GM21576 (cell line): ENCODE measurements around the gene CACNA2D4.

Source experiments
- ATAC-seq: cut with Tn5 transposase; IDR thresholded peaks from one replicate; pipeline ENCODE4 v1.9.1; 2021; ENCODE audit warnings: mild to moderate bottlenecking, moderate library complexity; ENCODE audit not compliant: unreplicated experiment

Gene CACNA2D4

DNA sequence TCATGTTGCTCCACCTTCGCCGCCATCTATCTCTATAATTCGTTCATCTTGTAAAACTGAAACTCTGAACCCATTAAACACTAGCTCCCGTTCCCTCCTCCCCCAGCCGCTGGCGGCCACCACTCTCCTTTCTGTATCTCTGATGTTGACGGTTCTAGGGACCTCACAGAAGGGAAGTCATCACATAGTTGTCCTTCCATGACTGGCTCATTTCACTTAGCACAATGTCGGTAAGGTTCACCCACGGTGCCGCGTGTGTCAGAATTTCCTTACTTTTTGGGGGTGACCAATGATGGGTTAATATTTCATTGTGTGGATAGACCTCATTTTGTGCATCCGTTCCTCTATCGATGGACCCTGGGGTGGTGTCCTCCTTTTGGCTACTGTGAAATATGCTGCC lies 2.0 kb upstream of the CACNA2D4 start:
- no peak for ATAC-seq

DNA sequence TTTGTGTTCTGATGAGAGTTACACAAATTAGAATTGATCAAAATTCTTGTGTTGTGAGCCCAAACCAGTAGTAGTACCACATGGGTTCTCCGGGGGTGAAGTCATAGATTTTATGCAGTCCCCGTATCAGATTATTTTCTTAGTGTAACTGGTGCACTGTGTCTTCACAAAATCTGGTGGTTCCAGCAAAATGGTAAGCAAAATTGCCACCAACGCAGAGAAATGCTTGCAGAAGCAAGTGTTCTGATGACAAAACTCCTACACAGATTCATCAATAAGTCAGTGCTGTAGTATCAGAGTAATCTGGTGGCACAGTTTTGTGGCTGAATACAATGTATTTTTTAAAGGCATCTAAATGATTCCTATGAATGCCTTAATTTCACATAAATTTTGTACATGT lies 1.3 kb upstream of the CACNA2D4 start:
- no peak for ATAC-seq

DNA sequence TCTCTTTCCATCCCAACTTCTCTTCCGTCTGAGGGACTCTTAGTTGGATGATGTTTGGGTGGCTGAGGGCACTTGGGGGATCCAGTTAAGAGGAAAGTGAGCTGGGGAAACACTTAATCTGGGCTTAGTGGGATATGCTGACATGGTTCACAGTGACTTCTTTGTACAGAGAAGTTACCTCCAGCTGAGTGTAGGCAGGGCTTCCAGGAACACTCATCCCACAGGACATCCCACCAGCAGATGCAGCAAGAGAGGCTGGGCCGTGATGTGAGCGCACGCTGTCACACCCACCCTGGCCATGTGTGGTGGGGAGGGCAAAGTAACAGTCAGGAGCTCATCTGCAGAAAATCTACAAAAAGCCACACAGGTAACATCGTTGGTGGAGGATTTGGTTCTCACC lies 832 bp upstream of the CACNA2D4 start:
- ATAC-seq: no peak

DNA sequence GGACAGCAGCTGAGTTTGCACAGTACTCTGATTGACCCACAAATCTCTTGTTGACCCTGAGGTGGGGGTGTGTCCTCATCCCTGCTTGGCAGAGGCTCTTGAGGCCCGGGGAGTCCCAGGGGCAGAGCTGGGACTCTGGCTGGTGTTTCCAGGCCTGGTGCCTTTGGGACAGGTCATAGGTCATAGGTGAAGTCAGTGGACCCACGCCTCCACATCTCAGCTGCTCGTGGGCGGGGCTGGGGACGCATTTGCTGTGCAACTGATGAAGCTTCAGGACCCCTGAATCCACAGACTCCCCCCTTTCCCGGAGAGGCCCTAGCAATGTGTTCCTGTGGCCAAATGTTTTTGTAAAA lies 408 bp upstream of the CACNA2D4 start:
- no peak for ATAC-seq

DNA sequence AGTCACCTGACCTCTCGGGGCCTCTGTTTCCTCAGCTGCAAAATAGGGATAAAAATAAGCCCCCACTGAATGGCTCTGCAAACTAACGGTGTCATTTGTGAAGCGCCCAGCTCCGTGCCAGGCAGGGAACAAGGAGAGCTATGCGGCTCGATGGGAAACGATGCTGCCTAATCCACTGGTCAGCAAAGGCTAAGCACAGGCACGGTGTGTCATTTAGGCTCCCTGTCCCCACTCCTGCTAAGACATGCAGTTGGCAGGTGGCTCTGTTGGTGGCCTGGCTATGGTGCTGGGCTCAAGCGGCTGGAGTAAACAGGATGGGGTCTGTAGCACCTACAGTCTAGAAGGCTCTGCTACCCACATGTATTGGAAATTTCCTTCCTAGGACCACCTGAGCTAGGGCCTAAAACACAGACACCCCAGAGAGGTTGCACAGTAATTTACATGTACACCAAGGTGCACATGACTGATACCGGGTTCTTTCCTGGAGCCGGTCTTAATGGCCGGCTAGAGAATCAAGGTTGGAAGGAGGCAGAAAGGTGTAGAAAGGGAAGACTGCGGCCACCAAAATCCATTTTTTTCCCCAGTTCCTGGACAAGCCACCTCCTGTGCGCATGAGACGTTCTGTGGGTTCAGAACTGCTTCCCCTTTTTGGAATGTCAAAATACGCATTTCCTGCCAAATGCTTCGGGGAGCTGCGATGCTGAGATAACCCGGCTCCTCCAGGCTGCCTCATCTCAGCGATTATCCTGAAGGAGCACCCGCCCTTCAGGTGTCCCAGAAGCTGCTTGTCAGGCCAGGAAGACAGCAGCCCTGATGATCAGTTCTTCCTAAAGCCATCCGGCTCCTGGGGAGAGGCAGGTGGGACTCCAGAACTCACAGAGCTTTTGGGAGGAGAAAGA lies 1.0 kb downstream of the CACNA2D4 start:
- ATAC-seq: no peak

DNA sequence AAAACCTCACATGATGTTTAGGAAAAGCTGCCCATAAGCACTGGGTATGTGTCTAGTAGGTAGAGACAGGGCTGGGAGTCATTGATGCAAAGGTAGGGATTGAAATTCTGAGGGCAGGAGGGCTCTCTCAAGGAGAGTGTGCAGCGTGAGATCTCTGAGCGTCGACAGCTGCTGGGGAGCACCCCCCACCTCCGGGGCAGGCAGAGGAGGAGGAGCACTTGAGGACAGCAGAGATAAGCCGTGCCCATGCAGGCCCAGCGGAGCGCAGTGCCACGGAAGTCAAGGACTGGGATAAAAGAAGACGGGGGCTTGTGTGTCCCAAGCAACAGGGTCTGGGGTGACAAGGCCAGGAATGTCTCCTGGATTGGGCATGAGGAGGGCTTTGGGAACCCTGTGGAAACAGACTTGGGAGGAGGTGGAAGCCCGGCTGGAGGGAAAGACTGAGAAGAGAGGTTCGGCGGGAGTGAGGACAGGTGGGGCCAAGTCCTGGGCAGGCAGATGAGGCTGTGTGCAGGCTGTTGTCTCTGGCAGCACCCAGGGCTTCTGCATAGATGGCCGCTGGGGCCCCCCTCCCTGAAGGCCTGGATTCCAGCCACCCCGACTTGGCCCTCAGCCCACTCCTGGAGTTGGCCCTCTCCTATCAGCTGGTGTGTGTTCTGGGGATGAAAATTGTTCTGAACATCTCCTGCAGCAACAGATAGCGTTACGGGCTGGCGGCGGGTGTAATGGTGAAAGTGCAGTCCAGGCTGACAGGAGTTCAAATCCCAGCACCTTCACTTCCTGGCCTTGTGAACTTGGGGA lies 1.9 kb downstream of the CACNA2D4 start:
- ATAC-seq: no peak

DNA sequence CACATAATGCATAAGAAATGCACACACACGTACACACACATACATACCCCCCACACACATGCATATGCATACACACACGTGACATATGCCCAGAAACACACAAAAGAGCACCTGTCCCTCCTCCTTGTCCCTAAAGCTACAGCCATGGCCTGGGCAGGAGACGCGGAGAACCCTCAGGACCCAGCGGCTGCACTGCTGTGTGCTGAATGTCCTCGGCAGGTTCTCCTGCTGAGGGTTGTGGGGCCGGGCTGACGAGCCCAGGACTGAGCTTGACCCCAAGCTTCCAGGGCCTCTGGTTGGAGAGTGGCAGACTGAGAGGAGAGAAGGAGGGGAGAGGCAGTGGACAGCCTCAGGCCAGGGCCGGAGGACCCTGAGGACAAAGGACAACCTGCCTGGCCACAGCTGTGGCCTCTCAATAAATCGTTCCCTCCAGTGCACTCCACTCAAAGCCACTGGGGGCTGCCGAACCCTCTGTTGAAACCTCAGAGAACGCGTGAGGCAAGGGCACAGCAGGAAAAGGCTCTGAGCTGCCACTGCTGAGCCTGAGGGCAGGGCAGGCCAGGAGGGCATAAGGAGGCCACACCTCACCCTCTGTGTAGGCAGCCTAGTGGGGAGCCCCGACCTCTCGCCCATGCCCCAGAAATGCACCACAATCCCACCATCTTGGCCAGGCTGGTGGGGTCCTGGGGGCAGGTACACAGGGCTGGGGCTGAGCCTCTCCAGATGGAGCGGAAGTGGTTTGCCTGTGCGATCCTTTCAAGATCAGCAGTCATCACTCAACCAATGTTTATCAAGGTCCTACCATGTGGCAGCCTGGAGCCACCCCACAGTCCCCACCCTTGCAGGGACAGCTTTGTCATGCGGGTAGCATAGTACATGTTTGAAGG lies 3.1 kb downstream of the CACNA2D4 start:
- no peak for ATAC-seq

DNA sequence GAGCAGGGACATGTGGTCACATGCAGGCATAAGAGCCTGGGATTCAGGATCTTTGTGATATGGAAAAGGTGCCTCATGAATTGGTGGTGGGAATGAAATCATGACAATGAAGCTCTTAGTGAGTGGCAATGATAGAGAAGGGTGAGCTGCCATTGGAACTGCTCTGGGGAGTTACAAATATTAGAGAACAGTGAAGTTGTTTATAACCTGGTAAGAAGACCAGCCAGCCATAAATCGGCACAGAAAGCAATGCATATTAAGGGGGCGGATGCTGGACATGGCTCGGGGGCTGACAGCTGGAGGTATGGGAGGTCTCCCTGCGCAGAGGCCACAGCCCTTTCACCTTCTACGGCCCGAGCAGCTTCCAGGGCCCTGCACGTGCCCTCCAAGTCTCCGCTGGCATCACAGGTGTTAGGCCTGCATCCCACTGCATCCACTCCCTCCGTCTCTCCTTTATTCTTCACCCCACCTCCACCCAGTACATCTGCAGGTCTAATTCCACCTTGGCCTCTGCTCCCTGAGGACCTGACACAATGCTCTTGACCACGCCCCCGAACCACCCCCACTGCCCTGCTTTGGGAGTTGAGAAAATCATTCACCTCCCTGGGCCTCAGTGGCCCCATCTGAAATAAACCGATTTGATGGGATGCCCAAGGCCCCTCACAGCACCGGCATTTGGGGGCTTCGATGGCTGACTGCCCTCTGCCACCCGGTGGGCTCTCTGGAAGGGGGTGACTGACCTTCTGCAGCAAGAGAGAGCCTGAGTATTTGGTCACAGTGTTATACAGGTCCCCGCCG lies 4.1 kb downstream of the CACNA2D4 start:
- ATAC-seq: no peak

DNA sequence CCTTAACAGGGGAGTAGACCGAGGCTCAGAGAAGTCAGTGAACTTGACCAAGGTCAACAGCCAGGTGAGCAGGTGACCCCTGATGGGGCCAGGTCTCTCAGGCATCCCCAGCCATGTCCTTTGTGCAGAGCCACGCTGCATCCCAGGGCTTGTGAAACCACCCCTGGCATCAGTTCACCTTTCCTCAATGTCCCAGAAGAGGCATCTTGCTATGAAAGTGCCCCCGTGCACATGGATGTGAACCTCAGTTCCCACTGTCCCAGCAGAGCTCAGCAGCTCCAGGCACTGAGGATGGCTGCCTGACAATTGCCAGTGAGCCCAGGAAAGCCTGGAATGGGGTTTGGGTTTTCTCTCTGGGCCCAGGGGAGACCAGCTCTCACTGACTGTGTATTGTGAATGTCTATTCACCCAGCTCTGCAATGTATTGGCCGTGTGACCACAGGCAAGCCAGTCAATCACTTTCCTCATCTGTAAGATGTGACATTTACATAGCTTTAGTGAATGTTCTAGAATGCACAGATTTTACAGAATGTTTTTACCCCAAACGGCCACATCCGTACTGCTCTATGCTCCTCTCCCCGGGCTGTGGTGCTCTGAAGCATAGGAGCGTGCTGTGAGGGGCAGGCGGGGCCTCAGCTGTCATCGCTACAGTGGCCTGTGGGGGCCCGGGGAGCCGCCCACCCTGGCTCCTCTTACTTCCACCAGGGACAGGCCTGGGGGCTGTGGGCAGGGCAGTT lies 4.9 kb downstream of the CACNA2D4 start:
- no peak for ATAC-seq

DNA sequence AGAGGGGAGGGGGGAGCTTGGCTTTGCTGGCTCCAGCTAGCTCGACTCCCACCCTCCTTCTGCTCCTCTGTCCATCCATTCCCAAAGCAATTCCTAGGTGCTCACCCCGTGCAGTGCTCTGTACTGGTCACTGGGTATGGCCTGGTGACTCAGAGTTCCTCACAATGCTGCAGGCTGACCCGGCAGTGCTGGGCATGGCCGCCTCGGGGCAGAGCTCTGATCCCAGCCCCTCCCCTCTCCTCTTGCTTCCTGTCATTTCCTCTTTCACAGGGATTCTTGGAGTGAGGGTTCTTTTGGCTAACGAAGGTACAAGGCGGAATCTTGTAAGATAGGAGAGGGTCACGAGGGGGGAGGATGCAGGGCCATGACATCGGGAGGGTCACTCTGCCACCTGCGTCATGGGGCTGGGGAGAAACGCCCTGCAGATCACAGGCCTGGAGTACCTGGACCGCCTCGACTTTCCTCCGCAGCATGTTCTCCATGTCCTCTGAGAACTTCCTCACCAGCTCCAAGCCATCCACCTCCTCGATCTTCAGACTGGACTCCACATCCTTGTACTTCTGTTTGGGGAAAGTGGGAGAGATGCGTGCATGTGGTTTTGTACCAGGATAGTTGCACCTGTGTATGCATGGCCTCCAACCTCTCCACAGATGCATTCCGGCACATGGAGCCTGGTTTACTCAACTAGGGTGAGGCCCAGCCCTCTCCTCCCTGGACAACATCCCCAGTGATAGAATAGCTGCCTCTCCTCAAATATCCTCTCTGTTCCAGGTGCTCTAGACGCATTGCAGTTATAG lies 5.7 kb downstream of the CACNA2D4 start:
- no peak for ATAC-seq

DNA sequence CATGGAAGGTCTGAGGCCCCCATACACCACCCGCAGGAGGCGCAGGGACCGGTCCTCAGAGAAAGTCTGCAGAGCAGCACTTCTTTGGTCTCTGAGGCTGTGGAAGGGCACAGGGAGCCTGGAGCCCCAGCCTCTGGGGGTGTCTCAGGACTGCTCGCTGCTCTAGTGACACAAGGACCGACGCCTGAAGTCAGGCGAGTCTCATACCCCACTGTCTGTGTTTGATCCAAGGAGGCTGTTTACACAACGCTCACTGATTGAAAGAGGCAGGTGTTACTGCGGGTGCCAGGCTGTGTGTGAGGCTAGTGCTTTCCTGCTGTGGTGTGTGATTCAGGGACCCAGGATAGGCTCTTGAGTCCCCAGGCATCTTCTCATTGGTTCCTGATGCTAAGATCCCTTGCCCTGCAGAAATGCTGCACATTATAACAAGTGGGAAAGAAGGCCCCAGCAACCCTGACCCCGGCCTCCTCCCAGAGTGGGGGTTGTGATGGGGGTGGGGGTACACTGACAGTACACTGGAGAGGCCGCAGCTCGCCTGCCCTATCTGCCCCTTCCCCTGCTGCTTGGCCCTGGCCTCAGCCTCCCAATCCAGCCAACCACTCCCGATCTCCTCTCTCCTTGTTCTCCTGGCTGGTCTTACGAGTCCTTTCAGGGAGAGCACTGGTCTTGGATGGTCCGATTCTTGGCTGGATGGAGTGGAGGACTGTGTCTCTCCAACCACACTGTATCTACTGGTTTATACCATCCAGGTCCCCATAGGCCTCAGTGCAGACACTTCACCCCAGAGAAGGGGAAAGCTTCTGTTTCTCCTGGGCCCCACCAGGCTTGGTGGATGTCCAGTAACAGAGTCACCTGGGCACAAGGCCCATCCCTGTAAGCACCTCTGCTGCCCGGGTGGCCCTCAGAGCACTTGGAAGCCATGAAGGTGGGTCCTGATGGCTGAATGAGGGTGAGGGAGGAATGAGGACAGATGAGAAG lies 6.6 kb downstream of the CACNA2D4 start:
- no peak for ATAC-seq

DNA sequence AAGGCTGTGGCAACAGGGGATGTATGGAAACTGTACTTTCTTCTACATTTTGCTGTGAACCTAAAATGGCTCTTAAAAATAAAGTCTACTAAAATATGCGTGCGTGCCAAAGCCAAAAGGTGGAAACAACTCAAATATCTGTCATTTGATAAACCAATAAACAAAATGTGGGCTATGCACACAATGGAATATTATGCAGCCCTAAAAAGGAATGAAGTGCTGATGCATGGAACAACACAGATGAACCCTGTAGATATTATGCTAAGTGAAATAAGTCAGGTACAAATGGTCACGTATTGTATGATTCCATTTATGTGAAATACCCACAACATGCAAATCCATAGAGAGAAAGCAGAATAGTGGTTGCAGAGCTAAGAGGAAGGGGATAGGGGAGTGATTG lies 8.0 kb downstream of the CACNA2D4 start:
- no peak for ATAC-seq

DNA sequence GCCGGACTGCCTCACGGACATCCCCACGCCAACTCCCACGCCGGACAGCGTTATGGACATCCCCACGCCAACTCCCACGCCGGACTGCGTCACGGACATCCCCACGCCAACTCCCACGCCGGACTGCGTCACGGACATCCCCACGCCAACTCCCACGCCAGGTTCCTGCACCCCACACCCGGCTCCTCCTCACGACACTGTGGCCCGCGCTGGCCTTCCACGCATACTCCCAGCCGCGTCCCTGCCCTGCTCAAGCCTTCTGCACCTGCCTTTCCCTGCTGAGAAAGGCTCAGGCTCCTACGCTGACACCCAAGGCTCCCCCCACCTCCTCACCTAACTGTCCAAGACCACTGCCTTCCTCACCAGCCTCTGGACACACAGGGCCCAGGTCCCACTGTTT lies 9.7 kb downstream of the CACNA2D4 start:
- no peak for ATAC-seq

DNA sequence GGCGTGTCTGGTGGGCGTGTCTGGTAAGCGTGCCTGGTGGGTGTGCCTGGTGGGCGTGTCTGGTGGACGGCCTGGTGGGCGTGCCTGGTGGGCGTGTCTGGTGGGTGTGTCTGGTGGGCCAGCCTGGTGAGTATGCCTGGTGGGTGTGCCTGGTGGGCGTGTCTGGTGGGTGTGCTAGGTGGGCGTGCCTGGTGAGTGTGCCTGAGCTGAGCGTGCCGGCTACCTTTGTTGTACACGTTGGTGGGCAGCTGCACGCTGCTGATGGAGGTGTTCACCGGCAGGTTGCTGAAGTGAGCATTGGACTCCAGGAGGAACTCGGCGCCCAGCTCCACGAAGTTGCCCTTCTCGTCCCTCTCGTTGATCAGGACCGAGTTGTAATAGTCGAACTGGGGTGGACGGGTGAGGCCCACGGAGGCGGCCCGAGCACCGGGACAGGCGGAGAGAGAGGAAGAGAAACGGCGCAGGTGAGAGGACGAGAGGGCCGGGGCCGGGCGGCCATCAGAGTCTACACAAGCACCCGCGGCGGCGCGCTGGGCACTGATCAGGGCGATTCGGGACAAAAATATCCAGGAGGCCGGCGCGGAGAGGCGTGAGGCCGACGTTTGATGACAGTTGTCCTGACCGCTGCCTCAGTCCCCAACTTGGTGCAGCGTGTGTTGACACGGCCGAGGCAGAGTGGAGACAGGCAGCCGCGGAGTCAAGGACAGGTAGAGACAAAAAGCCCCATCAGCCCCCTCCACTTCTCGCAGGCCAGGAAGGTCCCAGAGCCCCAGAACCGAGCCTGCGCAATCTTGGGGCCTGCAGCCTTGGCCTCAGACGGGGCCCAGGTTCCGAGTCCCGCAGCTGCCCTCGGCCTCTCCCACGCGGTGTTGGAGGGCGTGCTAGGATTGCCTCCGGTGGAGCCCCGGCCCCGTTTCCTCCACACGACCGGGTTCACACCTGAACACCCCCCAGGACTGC lies 10.5 kb downstream of the CACNA2D4 start:
- no peak for ATAC-seq

DNA sequence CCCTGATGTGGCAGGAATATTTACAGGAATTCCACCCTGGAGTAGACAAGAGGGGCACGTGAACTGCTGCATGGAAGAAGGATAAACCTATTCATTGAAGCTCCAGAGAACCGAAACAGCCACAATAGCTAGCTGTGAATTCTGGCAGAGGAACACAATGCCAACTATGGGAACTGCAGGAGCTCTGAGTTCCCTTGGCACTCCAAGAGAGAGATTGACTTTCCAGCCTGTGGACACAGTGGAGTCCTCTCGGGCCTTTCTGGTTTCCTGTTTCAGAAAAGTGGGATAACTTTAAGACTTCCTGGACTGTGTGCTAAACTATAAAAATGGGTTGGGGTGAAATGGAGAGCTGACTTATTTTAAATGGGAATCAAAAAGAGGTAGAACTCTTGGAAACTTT lies 11.9 kb downstream of the CACNA2D4 start:
- no peak for ATAC-seq

DNA sequence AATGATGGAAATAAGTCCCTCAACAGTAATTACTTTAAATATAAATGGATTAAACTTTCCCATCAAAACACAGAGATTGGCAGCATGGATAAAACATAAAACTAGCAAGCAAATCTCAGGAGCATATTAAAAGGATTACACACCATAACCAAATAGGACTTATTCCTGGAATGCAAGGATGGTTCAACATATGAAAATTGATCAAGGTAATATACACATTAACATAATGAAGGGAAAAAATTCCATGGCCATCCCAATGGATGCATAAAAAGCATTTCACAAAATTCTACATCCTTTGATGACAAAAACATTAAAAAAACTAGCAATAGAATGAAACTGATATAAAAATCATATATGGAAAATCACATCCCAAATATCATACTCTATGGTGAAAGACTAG lies 13.6 kb downstream of the CACNA2D4 start:
- ATAC-seq: no peak

DNA sequence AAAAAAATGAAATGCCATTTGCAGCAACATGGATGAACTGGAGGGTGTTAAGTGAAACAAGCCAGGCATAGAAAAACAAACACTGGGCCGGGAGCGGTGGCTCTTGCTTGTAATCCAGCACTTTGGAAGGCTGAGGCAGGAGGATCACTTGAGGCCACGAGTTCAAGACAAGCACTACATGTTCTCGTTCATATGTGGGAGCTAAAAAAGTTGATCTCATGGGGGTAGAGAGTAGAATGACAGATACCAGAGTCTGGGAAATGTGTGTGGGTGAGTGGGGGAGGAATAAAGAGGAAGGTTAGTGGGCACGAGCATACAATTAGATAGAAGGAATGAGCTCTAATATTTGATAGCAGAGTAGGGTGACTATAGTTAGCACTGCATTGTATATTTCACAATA lies 21.5 kb downstream of the CACNA2D4 start:
- no peak for ATAC-seq
